Measurements from ENCODE around the gene OPN1LW. TPM values are rescaled to one million over a fixed set of nuclear protein-coding genes. Genes with fewer than 3 reads are reported as not detected.

OPN1LW gene
- polyA plus RNA-seq, 1 experiment, result not detected

- ChIA-PET POLR2A (no interaction called here), CTCF (no interaction called here)
- TF ChIP-seq, protein P1, sequence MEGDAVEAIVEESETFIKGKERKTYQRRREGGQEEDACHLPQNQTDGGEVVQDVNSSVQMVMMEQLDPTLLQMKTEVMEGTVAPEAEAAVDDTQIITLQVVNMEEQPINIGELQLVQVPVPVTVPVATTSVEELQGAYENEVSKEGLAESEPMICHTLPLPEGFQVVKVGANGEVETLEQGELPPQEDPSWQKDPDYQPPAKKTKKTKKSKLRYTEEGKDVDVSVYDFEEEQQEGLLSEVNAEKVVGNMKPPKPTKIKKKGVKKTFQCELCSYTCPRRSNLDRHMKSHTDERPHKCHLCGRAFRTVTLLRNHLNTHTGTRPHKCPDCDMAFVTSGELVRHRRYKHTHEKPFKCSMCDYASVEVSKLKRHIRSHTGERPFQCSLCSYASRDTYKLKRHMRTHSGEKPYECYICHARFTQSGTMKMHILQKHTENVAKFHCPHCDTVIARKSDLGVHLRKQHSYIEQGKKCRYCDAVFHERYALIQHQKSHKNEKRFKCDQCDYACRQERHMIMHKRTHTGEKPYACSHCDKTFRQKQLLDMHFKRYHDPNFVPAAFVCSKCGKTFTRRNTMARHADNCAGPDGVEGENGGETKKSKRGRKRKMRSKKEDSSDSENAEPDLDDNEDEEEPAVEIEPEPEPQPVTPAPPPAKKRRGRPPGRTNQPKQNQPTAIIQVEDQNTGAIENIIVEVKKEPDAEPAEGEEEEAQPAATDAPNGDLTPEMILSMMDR (IDR thresholded peaks at IDR 0.05; ENCODE audit: low read depth, low read length), result no peak
- H3K4me3 ChIP-seq (ENCODE audit: low read depth, low read length), result no peak overlapping the region
- H3K27me3 ChIP-seq (ENCODE audit: control insufficient read depth, insufficient read depth, low read length), result peaks cover 12% of the 10 kb centered on the region
- no peaks in the 10 kb centered on the region for H3K9me3 ChIP-seq (ENCODE audit: control insufficient read depth, insufficient read depth, low read length)
- DNase-seq (ENCODE audit: low read depth, low spot score), result no peak
- no peak overlapping the region for H3K27ac ChIP-seq (ENCODE audit: low read depth, low read length)
These were observed 27.4 kb upstream of the OPN1LW start for GRCh38 chrX:154116426-154117211.

DNA sequence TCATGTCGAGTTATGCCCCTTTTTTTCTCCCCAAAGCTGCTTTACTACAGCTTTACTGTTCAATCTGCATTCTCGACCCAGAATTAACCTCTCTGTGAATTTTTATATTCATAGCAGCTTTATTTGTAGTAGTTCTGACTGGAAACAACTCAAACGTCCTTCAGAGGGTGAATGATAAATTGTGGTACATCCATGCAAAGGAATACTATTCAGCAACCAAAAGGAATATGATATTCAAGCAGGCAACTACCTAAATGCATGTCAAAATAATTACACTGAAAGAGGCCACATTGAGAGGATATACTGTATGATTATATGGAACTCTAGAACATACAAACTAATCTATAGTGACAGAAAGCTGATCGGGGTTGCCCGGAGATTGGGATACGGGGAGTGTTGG is 26.5 kb upstream of the OPN1LW start:
- Histone ChIP-seq H3K9me3 (ENCODE audit: control insufficient read depth, insufficient read depth, low read length) (no peaks in the 10 kb centered on the region), H3K4me3 (ENCODE audit: low read depth, low read length) (no peak overlapping the region), H3K27me3 (ENCODE audit: control insufficient read depth, insufficient read depth, low read length) (peaks cover 12% of the 10 kb centered on the region), H3K27ac (ENCODE audit: low read depth, low read length) (no peak overlapping the region)
- POLR2A ChIA-PET, result no interaction called here
- DNase-seq (ENCODE audit: low read depth, low spot score), result no peak
- TF ChIP-seq, protein P1 (IDR thresholded peaks at IDR 0.05; ENCODE audit: low read depth, low read length), result no peak
- CTCF ChIA-PET, result no interaction called here

DNA sequence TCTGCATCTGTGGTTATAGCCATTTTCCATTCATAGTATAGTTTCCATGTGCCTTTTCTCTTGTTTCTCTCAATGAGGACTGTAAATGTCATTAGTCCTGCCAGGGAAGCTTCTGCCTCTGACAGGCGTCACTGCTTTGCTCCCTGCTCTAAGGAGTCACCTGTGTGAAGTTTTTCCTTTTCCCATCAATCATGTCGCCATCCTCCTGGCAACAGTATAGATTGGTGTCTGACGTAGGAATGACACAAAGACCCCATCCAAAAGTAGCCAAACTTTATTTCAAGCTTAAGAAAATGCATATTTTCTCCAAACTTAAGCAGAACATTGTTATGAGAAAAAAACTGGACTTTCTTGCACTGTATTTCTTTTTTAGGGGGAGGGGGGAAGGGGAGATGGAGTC is 23.5 kb upstream of the OPN1LW start:
- TF ChIP-seq, protein P1 (IDR thresholded peaks at IDR 0.05; ENCODE audit: low read depth, low read length), result no peak
- ChIA-PET POLR2A (no interaction called here), CTCF (no interaction called here)
- no peak overlapping the region for H3K4me3 ChIP-seq (ENCODE audit: low read depth, low read length)
- no peak for DNase-seq (ENCODE audit: low read depth, low spot score)
- H3K27ac ChIP-seq (ENCODE audit: low read depth, low read length), result no peak overlapping the region
- no peaks in the 10 kb centered on the region for H3K9me3 ChIP-seq (ENCODE audit: control insufficient read depth, insufficient read depth, low read length)
- H3K27me3 ChIP-seq (ENCODE audit: control insufficient read depth, insufficient read depth, low read length), result peaks cover 2% of the 10 kb centered on the region

DNA sequence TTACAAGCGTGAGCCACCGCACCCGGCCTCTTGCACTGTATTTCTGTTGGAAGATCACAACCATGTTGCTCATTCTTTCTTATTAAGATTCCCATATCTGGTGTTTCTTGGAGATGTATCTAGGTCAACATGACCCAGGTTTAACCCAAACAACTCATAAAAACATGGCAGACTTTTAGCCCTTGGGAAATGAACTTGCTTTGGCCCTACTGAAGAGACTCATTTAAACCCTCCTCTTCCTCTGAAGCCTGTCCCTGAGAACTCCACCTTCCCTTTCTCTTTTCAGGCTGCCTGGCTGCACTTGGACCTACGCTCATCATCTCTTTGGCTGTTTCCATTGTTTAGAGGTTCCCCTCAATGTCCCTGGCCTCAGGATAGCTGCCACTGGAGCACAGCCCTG is 22.8 kb upstream of the OPN1LW start:
- no peak for DNase-seq (ENCODE audit: low read depth, low spot score)
- ChIA-PET CTCF (no interaction called here), POLR2A (no interaction called here)
- Histone ChIP-seq H3K27ac (ENCODE audit: low read depth, low read length) (no peak overlapping the region), H3K9me3 (ENCODE audit: control insufficient read depth, insufficient read depth, low read length) (peaks cover 4% of the 10 kb centered on the region; the same call in 1 of the 2 replicates), H3K27me3 (ENCODE audit: control insufficient read depth, insufficient read depth, low read length) (no peaks in the 10 kb centered on the region), H3K4me3 (ENCODE audit: low read depth, low read length) (no peak overlapping the region)
- TF ChIP-seq, protein P1 (IDR thresholded peaks at IDR 0.05; ENCODE audit: low read depth, low read length), result no peak

- DNase-seq (ENCODE audit: low read depth, low spot score), result no peak
- TF ChIP-seq, protein P1 (IDR thresholded peaks at IDR 0.05; ENCODE audit: low read depth, low read length), result no peak
- H3K27me3 ChIP-seq (ENCODE audit: control insufficient read depth, insufficient read depth, low read length), result no peaks in the 10 kb centered on the region
- peaks cover 4% of the 10 kb centered on the region; the same call in 1 of the 2 replicates for H3K9me3 ChIP-seq (ENCODE audit: control insufficient read depth, insufficient read depth, low read length)
- no peak overlapping the region for H3K4me3 ChIP-seq (ENCODE audit: low read depth, low read length)
- no peak overlapping the region for H3K27ac ChIP-seq (ENCODE audit: low read depth, low read length)
- ChIA-PET CTCF (no interaction called here), POLR2A (no interaction called here)
These were observed 22.1 kb upstream of the OPN1LW start for GRCh38 chrX:154121961-154122360.

Measured in AG04450 (cell line).